Endothelial cell of hepatic sinusoid (primary cell): ENCODE data around the gene CALML3.

Source experiments
- in situ Hi-C: cut with HindIII; loops from 2 replicates; pipeline ENCODE4 v1.10.0; 2017; ENCODE audit warnings: low sequenced_read_pairs

CALML3 gene

DNA sequence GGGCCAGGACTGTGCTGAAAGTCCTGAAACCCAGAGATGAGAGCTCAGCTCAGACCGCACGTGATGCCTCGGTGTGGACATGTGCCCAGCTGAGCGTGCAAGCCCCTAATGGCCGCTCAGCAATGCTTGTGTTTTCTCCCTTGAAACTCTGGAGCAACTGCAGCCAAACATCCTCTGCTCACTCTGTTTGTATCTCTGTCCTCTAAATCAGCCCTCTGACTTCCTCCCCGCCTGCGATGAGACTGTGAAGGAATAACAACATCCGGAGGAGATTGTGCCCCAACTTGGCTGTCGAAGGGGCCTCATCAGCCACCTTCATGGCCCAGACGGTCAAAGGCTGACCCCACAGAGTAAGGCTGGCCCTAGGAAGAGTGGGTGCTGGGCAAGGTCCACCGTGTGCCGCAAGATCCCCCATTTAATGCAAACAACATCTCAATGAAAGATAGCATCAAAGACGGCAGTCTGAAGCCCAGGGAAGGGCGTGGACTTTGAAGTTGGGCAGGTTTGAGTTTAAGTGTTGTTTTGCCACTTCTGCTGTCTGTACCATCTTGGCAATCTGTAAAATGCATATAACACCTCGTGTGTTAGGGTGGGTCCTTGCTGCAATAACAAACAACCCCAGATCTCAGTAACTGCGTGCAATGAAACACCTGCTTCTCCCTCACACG, 39.9 kb downstream of the CALML3 start:
- in situ Hi-C loops, result no loop called here

DNA sequence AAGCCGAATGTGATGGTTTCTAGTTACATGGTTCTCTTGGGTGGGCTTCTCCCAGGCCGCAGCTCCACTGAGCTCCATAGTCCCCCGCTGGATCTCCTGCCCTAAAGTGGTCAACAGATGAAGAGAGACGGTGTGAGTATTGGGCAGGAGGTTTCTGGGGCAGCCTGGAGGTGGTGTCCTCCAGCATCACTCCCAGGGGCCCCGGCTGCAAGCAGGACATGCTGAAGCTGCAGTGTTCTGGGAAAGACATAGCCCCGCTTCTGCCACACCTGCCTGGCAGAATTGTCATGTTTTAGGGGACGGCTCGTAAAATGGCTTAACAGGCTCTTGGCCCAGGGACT, 40.4 kb downstream of the CALML3 start:
- in situ Hi-C loops, result no loop called here

DNA sequence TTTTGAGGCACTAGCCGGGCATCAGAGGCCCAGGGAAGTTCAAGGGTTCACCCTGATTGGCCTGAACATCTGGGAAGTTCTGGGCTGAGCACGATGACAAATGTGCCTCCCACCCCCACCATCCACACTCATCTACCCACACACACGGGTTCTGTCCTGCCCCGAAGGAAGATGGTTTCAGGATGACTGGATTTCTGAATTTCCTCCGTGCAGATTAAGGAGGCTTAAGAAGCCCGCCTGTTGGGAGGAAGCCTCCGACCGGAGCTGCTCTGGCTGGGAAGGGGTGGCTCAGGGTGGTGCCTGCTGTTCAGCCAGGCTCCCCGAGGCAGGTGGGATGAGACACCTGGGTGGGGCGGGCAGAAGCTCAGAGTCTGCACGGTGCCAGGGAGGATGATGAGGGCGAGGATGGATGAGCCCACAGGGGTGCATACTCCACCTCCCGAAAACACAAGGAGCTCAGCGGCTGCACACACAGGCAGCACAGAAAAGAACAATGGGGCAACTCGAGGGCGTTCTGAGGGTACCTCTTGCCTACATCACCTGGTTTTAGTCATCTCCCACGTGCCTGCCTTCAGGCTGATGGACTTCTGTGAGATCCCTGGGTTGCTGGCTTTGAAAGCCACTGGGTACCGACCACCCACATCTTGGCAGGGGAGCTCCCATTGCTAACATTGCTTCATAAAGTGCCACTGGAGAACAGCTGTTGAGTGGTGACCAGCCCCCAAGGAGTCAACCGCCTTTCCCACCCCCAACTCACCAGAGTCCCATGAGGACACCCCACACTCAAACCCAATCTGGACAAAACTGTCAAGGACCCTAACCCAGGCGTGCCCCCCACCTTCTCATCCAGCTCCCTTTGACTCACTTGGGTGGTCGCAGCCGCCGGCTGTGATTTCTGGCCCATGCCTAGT, 41.2 kb downstream of the CALML3 start:
- in situ Hi-C loops, result no loop called here

DNA sequence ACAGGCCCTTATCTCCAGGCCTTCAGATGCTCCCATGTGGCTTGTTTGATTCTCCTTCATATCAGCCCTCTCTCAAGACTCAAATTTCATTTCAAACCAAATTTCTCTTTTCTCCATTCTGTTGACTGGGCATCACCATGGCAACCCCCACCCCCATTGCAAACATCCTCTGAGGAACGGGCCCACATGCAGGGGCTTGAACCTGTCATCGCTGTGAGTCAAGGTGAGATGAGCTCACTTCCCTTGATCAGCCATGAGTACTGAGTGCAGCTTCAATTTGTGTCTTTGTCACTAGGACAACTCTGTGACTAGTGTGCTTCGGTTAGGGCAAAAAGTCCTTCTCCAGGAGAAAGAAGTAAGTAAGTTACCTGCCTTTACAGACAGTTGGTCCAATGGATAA, 41.9 kb downstream of the CALML3 start:
- in situ Hi-C loops, result no loop called here

DNA sequence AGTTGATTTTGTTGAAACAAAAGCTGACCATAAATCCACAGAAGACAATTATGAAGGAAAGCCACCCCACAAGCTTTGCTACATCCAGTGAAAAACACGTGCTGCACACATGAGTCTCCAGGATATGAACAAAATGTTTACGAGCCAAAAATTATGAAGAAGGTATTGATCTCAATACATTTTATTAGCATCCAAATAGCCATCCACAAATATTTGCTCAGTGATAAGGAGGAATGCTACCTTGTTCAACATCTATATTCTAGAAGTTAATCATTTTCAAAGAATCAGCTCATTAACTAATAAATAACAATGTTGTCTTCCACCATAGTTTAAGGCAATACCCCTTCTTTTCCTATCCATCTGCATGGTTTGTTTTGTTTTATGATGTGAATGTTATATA, 42.7 kb downstream of the CALML3 start:
- in situ Hi-C loops, result no loop called here

DNA sequence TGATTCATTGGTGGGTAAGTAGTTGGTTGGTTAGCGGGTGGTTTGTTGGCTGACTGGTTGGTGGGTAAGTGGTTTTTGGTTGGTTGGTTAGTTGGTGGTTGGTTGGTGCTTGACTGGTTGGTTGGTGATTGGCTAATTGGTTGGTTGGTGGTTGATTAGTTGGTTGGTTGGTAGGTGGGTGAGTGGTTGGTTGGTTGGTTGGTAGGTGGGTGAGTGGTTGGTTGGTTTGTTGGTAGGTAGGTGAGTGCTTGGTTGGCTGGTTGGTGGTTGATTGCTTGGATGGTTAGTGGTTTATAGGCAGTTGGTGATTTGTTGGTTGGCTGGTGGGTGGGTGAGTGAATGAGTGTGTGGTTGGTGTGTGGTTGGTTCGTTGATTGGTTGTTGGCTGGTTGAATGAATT, 44.2 kb downstream of the CALML3 start:
- in situ Hi-C loops, result no loop called here

DNA sequence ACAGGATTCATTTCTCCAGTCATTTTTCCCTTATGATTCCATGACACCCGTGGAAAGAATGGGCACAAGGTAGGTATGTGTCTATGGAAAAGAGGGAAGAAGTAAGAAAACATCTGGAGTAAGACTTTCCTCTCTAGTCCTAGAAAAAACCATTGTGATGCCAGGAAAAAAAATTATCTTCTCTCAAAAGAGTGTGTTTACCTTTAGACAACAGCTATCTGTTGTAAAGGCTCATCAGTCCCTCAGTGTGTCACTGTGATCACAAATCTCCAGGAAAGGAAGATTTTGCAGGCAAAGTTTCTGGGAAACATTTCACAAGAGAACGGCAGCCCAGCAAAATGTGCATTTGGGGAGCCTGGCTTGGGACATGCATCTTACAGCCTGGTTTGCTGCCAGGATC, 44.8 kb downstream of the CALML3 start:
- in situ Hi-C loops, result no loop called here

DNA sequence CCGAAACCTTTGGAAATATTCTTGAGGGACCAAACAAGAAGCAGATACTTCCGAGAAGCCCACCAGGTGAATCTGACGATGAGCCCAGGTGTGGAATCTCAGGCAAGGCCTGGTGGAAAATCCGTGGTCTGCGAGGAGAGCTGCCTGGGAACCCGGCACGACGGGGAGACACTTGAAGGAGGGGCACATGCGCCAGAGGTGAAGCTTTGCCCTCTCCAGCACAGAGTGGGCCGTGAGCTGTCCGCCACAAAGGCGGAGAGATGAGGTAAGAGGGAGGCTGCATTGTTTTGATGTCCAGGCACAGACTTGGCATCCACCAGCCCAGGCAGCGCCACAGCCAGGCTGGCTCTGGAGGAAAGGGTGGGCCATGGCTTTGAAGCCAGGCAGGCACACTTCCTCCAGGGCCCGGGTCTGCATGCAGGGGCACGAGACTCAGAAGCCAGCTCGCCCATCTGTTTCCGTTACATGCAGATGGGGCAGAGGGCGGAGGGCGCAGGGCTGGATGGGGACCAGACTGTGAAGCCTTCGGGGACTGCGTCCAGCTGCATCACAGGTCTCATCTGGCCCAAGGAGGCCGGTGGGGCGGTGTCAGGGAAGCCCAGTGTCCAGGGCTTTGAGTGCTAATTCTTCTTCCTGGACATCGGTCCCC, 45.4 kb downstream of the CALML3 start:
- in situ Hi-C loops, result no loop called here

DNA sequence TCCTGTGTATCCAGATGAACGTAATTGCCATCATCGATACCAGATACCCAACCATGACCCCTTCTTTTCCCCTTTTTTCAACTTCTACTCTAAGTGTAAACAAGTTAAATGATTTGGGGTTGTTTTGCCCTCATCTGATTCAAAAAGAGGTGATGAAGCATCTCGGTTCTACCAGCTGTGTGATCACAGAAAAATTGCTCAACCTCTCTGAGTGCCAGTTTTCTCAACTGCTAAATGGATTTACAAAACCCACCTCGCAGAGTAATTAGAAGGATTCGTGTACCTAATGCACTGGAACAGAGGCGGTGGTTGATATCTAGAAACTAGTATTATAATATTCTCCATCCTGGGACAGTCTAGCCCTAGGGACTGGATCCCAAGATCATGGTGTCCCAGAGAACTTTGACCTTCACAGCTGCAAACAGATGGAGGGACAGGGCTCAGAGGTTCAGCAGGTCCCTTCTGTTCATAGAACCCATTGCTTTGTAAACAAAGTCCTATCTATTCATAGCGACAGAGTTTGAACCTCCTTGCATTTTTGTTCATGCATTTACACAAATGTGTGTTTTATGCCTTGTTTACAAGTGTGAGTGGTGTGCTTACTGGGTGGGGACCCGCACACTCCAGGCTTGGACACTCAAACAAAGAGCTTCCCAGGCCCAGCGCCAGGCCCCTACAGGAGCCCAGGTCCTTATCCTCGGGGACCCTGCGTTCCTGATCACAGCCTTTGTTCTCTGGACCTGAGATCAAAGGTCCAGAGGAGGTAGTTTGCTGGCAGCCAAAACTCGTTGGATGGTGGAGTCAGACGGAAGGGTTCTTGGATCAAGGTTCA, 46.4 kb downstream of the CALML3 start:
- in situ Hi-C loops, result no loop called here

DNA sequence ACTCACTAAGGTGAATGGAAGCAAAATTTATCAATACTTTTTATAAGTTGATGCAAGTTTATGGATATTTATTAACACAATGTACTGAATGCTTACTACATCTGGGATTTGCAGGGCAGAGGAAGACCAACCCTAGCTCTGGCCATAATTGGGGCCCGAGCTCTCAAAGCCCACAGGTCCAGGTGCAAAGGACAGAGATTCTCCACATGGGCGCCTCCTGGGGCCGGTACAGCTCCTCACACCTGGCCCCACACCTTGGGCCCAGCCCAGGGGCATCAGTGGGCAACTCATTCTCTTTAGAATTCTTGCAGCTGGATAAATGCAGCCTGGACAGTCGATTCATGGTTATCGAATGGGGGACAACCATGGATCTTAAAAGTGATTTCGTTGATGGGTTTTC, 47.1 kb downstream of the CALML3 start:
- in situ Hi-C loops, result no loop called here

DNA sequence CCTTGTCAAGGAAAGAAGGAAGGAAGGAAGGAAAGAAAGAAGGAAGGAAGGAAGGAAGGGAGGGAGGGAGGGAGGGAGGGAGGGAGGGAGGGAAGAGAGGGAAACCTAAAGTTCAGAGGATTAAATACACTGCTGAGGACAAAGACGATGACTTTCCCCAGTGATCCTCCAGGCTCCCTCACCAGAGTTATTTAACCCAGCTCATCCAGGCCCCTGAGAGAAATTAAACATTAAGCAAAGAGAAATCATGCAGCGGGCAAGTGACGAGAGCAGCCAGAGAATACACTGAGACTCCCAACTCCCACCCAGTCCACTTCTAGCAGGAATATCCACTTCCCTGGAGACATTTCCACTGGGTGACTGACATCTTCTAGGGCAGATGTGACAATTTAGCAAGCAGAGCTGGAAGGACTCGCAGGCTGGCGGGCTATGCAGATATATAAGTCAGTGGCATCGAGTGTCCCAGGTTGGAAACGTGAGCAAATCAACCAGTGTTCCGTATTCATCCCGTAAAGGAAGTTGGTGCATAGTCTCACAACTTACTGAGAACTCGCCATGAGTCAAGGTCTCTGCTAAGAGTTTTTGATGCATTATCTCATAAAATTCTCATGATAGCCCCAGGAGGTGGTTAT, 48.7 kb downstream of the CALML3 start:
- in situ Hi-C loops, result no loop called here

DNA sequence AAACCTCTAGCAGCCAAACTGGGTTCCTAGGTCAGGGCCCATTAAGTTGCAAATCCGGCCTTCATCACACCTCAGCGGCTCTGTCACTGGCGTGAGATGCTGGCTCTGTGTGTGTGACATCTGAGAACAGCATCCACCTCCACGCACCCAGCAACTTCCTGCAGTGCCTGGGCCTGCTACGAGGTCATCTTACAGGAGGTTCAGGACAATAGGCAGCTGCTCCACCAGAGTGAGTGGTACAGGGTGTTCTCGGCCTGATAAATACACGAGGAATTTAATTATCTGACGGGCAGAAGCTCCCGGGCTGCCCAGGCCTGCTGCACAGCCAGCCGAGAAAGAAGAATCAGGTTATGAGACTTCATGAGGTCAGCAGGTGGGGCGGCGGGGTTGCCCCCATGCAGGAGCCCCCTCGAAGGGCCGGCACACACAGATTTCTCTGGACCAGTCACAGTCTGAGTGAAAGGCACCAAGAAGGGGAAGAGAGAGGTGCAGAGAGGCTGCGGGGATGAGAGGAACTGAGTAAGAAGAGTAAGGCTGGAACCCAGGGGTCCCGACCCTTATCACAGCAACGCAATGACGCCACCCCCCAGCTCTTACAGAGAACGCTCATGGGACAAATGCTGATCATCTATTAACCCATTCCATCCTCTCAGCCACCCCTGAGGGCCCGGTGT, 49.3 kb downstream of the CALML3 start:
- in situ Hi-C loops, result no loop called here

DNA sequence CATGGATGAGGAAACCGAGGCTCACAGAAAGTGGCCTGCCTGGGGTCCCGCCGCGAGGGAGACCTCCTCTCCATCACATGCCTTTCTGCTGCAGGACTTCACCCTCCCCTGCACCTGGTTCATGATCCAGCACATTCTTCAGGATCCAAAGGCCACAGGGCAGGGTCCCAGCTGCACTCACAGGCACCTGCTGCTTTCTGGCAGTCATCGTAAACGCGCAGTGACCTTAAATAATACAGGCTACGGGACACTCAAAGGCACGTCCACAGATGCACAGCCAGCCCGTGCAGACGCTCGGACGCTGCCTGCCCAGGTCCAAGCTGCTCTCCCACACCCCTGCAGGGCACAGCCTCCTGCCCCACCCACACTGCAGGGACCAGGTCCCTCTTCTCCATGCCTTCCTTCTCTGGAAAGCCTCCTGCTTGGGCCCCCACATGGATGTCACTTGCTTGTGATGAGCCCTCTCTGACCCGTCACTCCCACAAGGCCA, 49.9 kb downstream of the CALML3 start:
- in situ Hi-C loops, result no loop called here

DNA sequence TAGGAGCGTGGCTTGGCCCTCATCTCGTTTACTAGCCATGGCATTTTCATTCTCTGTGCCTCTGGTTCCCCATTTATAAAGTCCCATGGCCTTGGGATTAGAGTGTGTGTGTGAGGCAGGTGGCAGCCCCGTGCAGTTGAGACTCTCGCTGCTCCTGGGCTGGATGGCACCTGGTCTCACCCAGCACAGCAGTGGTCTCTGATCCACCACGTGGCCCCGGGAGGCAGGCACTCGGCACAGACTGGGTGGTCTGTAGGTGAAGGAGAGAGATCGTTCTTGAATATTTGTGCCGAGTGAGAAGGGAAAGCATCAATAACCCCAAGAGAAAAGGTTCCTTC, 50.4 kb downstream of the CALML3 start:
- in situ Hi-C loops, result no loop called here

DNA sequence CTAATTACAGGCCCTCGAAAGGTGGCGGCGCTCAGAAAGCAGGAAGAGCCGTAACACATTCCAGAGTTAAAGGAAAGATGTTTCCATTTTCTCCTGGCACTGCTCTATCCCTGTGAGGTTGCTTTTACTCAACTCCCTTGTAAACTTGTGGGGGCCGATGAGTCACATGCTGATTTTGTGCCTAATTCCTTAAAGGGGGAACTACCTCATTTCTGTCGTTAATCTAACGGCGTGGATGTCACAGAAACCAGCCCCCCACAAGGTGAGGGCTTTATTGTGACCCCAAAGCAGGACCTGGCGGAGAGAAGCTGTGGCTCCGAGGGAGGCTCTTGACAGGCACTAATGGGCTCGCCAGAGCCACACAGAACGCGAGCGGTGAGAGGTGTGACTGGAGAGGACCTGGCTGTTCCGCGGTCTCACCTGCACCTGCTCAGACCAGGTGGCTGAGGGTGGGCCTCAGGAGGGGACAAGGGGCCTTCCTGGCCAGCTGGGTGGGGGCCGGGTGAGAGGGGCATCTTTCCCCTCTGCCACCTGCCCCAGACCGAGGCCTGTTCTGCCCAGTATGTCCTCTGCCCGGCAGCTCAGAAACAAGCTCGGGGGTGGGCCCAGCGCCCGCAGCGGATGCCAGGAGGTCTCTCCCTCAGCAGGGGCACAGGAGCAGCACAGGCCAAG, 50.9 kb downstream of the CALML3 start:
- in situ Hi-C loops, result no loop called here

DNA sequence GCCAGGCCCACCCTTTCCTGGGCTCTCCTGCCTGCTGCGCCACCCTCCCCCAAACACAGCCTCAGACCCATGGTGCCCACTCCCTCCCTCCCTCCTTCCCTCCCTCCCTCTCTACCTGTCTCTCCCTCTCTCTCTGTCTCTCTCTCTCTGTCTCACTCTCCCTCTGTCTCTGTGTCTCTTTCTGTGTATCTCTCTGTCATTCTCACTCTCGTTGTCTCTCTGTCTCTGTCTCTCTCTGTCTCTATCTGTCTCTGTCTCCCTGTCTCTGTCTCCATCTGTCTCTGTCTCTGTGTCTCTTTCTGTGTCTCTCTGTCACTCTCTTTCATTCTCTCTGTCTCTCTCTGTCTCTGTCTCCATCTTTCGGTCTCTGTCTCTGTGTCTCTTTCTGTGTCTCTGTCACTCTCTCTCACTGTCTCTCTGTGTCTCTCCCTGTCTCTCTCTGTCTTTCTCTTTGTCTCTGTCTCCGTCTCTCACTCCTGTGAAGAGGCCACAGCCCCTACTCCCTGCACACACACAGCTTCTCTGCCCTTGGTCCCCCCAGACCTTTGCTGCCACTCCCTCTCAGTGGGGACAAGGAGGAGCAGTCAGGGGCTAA, 51.5 kb downstream of the CALML3 start:
- in situ Hi-C loops, result no loop called here
